Erythroblast (primary cell): ENCODE results near the gene ZNF628.

ENCODE experiments used
- DNase-seq, 2 experiments: peaks; one replicate each; lab custom pipeline; 2025; lab: John Stamatoyannopoulos, UW
- GATA1 ChIP-seq: IDR thresholded peaks from 2 replicates; pipeline ENCODE4 v1.6.1; 2011; ENCODE audit warnings: low read depth, mild to moderate bottlenecking, control low read depth, low read length, moderate library complexity
- POLR2A ChIP-seq: IDR thresholded peaks from 2 replicates; pipeline ENCODE4 v1.6.1; 2011; ENCODE audit warnings: mild to moderate bottlenecking, low read length

ZNF628 gene

DNA sequence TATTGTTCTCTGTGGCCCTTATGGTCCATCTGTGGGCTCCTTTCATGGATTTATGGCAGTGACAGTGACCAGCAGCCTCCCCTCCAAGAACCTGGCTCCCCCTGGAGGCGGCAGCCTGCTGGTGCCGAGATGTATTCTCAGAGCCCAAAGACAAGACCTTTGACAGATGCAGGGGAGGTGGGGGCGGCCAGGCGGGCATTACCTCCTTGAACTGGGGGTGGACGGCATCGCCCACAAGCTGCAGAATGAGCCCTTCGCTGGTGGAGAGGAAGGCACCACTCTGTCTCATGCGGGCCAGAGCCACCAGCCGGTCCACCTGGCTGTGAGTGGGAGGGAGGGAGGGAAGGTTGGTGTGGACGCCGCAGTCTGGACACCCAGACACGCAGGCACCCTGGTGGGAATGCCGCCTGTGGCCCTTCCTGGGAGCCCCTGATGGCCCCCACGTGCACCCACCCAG lies 21.6 kb upstream of the ZNF628 start:
- peak; percentile 71 to 83 for DNase-seq
- no peak for TF ChIP-seq GATA1
- TF ChIP-seq POLR2A: no peak

DNA sequence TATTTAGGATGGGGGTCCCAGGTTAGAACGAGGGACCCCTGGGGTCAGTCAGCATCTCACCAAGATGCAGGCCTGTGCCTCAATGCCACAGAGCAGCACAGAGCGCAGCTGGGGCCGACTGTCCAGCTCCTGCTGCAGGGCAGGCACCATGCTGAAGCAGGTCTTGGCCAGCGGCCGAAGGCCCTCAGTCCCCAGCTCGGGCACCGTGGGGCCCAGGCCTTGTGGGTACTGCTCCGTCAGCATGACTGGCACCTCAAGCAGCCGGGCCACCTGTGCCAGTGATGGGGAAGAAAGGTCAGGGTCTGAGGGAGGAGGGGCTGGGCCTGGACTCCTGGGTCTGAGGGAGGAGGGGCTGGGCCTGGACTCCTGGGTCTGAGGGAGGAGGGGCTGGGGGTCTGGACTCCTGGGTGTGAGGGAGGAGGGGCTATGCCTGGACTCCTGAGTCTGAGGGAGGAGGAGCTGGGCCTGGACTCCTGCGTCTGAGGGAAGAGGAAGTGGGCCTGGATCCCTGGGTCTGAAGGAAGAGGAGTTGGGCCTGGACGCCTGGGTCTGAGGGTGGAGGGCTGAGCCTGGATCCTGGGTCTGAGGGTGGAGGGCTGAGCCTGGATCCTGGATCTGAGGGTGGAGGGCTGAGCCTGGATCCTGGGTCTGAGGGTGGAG lies 20.7 kb upstream of the ZNF628 start:
- DNase-seq: no peak
- no peak for TF ChIP-seq GATA1

DNA sequence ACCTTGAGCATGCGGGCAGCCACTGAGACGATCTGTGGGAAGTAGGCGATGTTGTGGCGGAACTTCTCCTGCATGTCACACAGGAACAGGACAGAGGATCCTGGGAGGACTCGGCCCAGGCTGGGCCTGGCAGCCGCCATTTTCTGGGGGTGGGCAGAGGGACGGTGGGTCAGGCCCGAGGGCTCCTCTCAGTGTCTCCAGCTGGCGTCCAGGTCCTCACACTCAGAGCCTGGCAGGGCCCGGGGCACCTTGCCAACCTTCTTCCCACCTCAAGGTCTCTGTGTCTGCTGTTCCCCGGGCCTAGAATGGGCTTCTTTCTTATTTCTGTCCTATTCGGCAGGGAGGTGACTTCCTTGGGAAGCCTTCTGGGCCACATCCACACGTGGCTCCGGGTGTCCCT lies 20.1 kb upstream of the ZNF628 start:
- DNase-seq: no peak
- TF ChIP-seq POLR2A (no peak), GATA1 (no peak)

DNA sequence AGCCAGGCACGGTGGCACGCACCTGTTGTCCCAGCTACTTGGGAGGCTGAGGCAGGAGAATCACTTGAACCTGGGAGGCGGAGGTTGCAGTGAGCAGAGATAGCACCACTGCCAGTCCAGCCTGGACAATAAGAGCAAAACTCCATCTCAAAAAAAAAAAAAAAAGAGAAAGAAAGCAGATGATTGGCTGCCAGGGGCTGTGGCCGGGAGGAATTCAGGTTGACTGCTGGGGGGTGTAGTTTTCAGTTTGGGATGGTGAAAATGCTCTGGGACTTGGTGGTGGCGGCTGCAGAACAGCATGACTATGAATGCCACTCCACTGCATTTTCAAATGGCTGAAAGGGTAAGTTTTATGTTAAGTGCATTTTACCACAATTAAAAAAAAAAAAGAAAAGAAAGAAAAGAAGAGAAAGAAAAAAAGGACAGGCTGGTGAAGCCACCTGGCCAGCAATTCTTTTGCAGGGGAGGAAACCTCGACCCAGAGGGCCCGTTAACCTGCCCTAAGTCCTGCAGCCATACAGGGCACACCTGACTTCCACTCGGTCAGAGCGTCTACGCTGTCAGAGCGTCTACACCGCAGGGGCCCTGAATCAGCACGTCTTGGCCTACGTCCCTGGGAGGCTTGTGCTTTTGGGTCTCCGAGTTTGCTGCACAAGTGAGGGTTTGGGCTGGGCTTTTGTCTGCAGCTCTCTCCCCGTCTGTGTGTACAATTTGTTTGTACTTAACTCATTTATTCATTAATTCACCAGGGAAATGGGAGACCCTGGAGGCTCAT lies 18.5 kb upstream of the ZNF628 start:
- no peak for DNase-seq
- no peak for TF ChIP-seq GATA1
- no peak for TF ChIP-seq POLR2A

DNA sequence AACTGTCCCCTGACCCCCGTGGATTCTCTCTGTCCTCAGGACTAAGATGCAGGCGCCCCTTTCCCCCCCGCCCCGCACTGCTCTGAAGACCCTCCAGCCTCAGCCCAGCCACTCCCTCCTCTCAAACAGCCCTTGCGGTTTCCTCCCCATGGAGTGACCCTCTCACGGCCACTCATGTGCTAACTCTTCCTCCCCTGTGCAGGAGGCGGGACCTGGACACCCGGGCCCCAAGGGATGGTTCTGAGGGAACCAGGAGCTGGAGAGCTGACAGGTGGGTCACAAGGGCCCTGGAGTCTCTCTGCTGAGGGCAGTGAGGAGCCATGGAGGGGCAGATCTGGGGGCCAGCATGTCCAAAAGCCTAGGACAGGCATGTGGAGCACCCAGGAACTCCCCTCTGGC lies 16.9 kb upstream of the ZNF628 start:
- TF ChIP-seq GATA1 (no peak), POLR2A (no peak)
- DNase-seq: no peak

DNA sequence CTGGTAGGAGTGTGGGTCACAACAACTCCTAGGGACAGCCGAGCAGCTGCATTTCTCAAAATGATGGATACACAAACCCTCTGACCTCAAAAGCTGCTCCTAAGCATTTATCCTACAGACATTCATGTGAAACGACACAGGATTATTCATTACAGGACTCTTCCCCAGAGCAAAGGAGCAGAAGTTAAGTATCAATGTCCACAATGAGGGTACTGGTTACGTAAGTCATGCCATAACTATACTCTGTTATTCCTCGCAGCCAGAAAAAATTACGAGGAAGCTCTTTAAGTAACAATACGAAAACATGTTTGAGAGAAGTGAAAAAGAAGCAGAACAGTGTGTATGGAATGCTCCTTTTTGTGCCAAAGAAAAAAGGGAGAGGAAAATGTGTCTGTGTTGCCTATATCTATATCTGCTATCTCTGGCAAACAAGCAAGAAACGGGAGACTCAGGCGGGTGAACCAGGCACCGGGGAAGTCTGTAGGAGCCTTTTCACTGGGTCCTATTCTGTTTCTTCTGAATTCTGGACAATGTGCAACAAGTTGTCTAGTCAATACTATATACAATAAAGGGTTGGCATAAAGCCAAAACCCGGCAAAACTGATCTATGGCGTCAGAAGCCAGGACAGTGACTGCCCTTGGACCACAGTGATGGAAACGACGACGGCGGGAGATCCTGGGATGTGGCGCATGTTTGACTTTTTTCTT lies 16.3 kb upstream of the ZNF628 start:
- no peak for TF ChIP-seq POLR2A
- TF ChIP-seq GATA1: no peak
- DNase-seq: peak; percentile 44 to 58

DNA sequence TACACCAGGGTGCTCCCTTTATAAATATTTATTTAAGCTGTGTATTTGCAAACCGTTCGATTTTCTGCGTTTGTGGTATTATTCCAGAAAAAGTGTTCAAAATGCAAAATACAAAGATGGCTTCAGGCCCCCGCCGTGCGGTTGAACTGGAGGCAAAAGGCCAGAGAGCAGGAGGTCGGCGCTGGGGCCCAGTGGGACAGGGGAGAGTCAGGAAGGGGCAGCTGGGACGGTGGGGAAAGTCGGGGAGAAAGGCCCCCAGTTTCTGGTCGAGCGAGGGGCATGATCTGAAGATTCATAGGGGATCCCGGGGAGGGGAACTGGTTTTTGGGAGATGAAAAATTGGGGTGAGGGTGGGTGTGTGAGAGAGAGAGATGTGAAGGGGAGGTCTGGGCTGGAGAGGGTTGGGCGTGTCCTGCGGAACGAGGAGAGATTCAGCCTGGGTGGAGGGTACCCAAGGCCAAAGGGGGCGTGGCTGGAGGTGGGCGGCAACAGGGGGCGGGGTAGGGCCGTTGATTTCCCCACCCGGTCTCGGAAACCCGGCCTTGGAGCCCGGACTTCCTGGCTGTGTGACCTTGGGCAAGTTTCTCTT lies 15.7 kb upstream of the ZNF628 start:
- peak; percentile 91 to 92 for DNase-seq
- TF ChIP-seq GATA1 (no peak), POLR2A (no peak)

DNA sequence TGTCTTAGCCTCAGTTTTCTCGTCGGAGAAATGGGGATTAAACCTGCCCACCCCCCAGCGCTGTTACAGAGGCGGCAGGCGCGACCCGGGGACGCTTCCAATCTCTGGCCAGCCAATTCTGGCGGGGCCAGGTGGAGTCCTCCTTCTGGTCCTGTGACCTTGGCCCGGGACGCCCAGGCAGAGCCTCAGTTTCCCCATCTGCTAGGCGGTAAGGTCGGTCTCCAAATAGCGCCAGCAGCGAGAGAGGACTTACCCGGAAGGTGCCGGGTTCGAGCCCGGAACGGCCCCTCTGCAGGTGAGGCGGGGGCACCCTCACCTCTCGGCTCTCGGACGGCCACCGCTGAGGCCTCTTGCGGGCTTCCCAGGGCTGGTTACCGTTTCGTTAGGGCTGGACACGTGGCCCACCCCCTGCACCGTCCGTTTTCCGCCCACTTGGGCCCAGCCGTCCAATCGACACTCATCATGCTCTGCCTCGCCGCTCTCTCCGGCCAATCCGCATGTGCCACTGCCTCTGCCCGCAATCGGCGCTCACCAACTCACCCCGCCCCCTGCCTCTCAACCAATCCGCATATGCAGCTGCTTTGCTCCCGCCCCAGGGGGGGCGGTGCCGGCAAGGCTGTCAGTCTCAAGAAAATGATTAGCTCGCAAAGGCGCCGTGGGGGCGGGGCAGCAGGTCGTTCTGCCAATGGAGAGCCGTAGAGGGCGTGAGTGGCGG lies 15.0 kb upstream of the ZNF628 start, which contains the start of gene ISOC2:
ISOC2 (minus strand) TSS at position 384 of the 715 bp plus-strand sequence. CDS start 5,156 bp downstream, outside the sequence.
- peak; percentile 83 for TF ChIP-seq POLR2A
- TF ChIP-seq GATA1: no peak
- peak; percentile 100 for DNase-seq

DNA sequence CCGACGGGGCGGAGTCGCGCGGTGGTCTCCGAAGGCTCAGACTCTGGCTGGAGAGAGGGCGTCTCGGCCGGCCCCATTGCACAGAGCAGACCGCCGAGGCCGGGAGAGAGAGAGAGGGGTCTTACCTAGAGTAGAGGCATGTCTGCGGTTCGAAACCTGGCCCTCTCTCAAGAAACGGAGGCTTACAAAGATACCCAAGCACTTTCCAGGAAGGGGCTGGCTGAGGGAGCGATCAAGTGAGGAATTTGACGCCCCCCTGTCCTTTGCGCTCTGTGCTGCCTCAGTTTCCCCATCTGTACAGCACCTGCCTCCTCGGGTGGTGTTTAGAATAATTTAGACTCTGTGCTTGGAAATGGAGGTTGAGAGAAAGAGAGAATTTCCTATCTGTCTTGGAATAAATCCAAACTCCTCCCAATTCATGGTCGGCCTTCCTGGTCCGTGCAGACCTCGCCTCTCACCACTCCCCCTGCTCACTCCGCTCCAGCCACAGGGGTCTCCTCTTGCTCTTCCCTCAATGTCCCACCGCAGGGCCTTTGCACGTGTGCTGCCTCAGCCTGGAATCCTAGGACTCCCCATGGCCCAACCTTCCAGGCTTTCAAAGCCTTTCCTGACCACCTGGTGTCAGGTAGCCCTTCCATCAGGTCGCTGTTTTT lies 14.3 kb upstream of the ZNF628 start:
- DNase-seq: peak; percentile 75 to 78
- TF ChIP-seq GATA1 (no peak), POLR2A (peak; percentile 76)

DNA sequence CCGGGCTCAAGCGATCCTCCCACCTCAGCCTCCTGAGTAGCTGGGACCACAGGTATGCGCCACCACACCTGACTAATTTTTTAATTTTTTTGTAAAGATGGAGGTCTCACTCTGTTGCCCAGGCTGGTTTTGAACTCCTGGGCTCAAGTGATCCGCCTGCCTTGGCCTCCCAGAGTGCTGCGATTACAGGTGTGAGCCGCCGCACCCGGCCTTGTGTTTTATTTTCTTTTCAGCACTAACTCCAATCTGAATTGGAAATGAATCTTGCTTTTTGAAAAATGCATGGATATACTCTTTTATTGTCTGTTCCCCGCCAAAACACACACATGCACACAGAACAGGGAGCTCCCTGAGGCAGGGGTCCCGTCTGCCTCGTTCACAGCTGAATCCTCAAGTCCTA lies 13.7 kb upstream of the ZNF628 start:
- TF ChIP-seq POLR2A (no peak), GATA1 (no peak)
- no peak for DNase-seq

DNA sequence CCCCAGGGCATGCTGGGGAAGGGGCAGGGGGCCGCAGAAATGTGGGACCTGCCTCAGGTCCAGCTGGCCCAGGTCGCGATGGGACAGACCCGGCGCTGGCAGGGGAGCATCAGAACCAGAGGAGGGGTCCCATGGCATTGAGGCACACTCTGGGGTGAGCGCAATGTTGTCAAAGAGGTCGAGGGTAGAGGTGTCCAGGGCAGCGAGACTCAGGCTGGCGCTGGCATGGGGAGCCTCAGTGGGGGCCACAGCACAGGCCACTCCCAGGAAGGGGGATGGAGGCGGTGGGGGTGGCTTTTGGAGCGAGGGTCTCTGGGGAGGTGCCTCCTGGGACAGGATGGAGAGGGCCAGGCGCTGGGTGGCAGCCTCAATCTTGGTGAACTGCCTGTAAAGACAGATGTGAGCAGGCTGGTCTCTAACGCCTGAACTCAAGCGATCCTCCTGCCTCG lies 12.8 kb upstream of the ZNF628 start:
- TF ChIP-seq GATA1 (no peak), POLR2A (no peak)
- no peak for DNase-seq

DNA sequence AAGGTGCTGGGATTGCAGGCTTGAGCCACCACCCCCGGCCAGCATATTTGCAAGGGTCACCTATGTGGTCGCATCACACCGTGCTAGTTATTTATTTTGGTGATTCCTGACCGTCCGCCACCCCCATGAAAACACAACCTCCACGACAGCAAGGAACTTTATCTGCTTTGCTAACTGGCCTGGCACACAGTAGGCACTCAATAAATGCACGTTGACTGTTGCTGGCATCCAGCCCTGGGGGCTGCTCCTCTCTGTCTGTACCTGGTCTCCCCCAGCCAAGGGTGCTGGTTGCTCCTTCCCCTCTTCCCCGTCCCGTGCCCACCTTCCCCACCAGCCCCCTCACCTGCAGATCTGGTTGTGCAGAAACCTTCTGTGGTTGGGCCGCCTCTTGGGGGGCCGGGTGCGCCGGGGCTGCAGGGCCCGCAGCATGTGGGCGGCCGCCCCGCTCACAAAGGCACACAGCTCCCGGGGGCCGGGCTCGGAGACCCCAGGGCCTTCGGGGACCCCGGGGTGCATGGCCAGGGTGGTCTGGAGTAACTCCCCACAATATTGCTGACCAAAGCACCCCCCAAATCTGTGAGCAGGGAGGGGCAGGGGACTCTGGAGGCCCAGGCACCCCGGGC lies 12.3 kb upstream of the ZNF628 start:
- TF ChIP-seq GATA1: no peak
- DNase-seq: no peak
